LNCaP clone FGC (cell line): ENCODE measurements around the gene ANKRD30A.
"Not testable (repeated sequence)": the region's sequence is repeated elsewhere in the genome, so short reads cannot be mapped to it uniquely, and the experiment has no call there.

Source experiments
- DNase-seq: peaks from one replicate; pipeline ENCODE4 v3.0.0-alpha.2; 2011; ENCODE audit warnings: low read depth
- H3K4me3 ChIP-seq: 2 replicates; pipeline ENCODE4 v1.5.1; 2011; ENCODE audit warnings: mild to moderate bottlenecking, low read depth, low read length, control low read depth
- CTCF ChIP-seq: IDR thresholded peaks from 2 replicates; pipeline ENCODE4 v1.5.1; 2012; ENCODE audit warnings: mild to moderate bottlenecking; ENCODE audit not compliant: control insufficient read depth, insufficient read depth; ENCODE audit errors: extremely low read depth

Gene ANKRD30A

GRCh38 chr10:37390926-37391325, 265.5 kb downstream of the ANKRD30A start:
- H3K4me3 ChIP-seq, result no peak overlapping the region
- no peak for TF ChIP-seq CTCF
- no peak for DNase-seq

- not testable (repeated sequence) for DNase-seq, H3K4me3 ChIP-seq
Observed at GRCh38 chr10:37400774-37401173, 275.4 kb downstream of the ANKRD30A start.

GRCh38 chr10:37401225-37401624, 275.8 kb downstream of the ANKRD30A start:
- DNase-seq, result no peak
- TF ChIP-seq CTCF, result no peak
- no peak overlapping the region for H3K4me3 ChIP-seq

GRCh38 chr10:37403776-37404175, 278.4 kb downstream of the ANKRD30A start:
- no peak for TF ChIP-seq CTCF
- no peak for DNase-seq
- no peak overlapping the region for H3K4me3 ChIP-seq
